Measurements from ENCODE around the gene CSNK1E.

DNA sequence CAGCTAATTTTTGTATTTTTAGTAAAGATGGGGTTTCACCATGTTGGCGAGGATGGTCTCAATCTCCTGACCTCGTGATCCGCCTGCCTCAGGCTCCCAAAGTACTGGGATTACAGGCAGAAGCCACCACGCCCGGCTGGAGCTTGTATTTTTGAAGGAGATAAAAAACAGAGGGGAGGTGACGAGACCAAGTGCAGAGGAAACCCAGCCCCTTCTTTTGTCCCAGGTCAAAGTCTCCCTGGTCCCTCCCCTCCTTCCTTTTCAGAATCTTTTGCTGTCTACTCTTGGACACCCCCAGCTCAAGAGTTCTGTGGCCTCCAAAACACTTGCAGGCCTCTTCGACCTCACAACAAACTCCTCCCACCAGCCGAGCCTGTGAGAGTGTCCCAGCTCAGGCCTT, 32.2 kb downstream of the CSNK1E start:
- no peak for TF ChIP-seq POLR2A (IDR thresholded peaks at IDR 0.05)
- TF ChIP-seq, protein P1, sequence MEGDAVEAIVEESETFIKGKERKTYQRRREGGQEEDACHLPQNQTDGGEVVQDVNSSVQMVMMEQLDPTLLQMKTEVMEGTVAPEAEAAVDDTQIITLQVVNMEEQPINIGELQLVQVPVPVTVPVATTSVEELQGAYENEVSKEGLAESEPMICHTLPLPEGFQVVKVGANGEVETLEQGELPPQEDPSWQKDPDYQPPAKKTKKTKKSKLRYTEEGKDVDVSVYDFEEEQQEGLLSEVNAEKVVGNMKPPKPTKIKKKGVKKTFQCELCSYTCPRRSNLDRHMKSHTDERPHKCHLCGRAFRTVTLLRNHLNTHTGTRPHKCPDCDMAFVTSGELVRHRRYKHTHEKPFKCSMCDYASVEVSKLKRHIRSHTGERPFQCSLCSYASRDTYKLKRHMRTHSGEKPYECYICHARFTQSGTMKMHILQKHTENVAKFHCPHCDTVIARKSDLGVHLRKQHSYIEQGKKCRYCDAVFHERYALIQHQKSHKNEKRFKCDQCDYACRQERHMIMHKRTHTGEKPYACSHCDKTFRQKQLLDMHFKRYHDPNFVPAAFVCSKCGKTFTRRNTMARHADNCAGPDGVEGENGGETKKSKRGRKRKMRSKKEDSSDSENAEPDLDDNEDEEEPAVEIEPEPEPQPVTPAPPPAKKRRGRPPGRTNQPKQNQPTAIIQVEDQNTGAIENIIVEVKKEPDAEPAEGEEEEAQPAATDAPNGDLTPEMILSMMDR (IDR thresholded peaks at IDR 0.05): no peak

Measured in upper lobe of left lung (tissue), 4 donors.